ENCODE data around the gene TBX2. TPM values are rescaled to one million over a fixed set of nuclear protein-coding genes. Genes with fewer than 3 reads are reported as not detected.

TBX2 gene
- total and polyA plus RNA-seq, 2 of the 13 experiments (the other 11 are each of a cell fraction or from before 2014, with no cell fraction given) = 2.8 to 15.3 TPM

GRCh38 chr17:61411261-61412142 is 11.9 kb downstream of the TBX2 start:
- in situ Hi-C loops (cut with HindIII; ENCODE audit: extremely low pct_ligation_motif_present, low pct_unique_long_range_greater_than_20kb) (loop anchor here (5.0 to 10.0 kb wide), 2 partner anchors 171 to 423 kb away; no protein-coding TSS in a partner anchor), intact Hi-C loops (cut with micrococcal nuclease; ENCODE audit: unreplicated experiment) (loop anchor here (1.0 to 5.0 kb wide), 5 partner anchors 140 to 426 kb away; no protein-coding TSS in a partner anchor)
- no peak for TF ChIP-seq SAFB2 (CRISPR knock-in tag; IDR thresholded peaks at IDR 0.05; ENCODE audit: borderline replicate concordance, low read depth)
- TF ChIP-seq HNRNPK (IDR thresholded peaks at IDR 0.05; ENCODE audit: low read depth, low read length, poor library complexity, severe bottlenecking) = peak; percentile 27
- TF ChIP-seq DNMT1 (CRISPR knock-in tag; IDR thresholded peaks at IDR 0.05) = 0 out of 2 replicates have a peak, but pooled peaks have one; percentile 27
- 0 out of 2 replicates have a peak, but pooled peaks have one; percentile 25 for TF ChIP-seq ATF7-NPFF (CRISPR knock-in tag; IDR thresholded peaks at IDR 0.05; ENCODE audit: low read depth)
- TF ChIP-seq KDM4B (CRISPR knock-in tag; IDR thresholded peaks at IDR 0.05) = no peak
- TF ChIP-seq, protein P1, sequence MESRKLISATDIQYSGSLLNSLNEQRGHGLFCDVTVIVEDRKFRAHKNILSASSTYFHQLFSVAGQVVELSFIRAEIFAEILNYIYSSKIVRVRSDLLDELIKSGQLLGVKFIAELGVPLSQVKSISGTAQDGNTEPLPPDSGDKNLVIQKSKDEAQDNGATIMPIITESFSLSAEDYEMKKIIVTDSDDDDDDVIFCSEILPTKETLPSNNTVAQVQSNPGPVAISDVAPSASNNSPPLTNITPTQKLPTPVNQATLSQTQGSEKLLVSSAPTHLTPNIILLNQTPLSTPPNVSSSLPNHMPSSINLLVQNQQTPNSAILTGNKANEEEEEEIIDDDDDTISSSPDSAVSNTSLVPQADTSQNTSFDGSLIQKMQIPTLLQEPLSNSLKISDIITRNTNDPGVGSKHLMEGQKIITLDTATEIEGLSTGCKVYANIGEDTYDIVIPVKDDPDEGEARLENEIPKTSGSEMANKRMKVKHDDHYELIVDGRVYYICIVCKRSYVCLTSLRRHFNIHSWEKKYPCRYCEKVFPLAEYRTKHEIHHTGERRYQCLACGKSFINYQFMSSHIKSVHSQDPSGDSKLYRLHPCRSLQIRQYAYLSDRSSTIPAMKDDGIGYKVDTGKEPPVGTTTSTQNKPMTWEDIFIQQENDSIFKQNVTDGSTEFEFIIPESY (CRISPR knock-in tag; IDR thresholded peaks at IDR 0.05) = peak; percentile 98
- 0 out of 2 replicates have a peak, but pooled peaks have one; percentile 6 for TF ChIP-seq ZNF225 (CRISPR knock-in tag; IDR thresholded peaks at IDR 0.05)
- no peak for TF ChIP-seq THAP11 (CRISPR knock-in tag; IDR thresholded peaks at IDR 0.05)
- TF ChIP-seq ZNF317 (CRISPR knock-in tag; IDR thresholded peaks at IDR 0.05) = no peak
- peak; percentile 63 for TF ChIP-seq HOXA3 (CRISPR knock-in tag; IDR thresholded peaks at IDR 0.05)
- no peak for TF ChIP-seq CTCF (CRISPR knock-in tag; IDR thresholded peaks at IDR 0.05)
- Histone ChIP-seq H3K9ac (ENCODE audit: insufficient read depth, low read depth, low read length) (peak overlapping the region; percentile 73), H3K27me3 (ENCODE audit: control insufficient read depth in 1 of 2, insufficient read depth in 2 of 2, low read length in 2 of 2) (no peaks in the 10 kb centered on the region), H3K4me2 (ENCODE audit: low read depth, low read length) (peak overlapping the region; percentile 91), H3K4me3 (replicated peaks in 1 of 3; ENCODE audit: insufficient read depth in 1 of 3, low read depth in 2 of 3, low read length in 3 of 3) (peak overlapping the region in 2 of 3 experiments; percentile 77 to 86; a peak in 3 of 6 replicates), H3K79me2 (ENCODE audit: insufficient read depth, low read length) (no peaks in the 10 kb centered on the region), H3K9me3 (ENCODE audit: low read length) (no peaks in the 10 kb centered on the region), H3K27ac (ENCODE audit: extremely low read length, insufficient read depth, low read length) (no peak overlapping the region), H4K20me1 (ENCODE audit: insufficient read depth, low read length) (no peaks in the 10 kb centered on the region), H2AFZ (ENCODE audit: low read length) (no peak overlapping the region), H3K36me3 (replicated peaks in 1 of 2; ENCODE audit: control insufficient read depth in 1 of 2, insufficient read depth in 2 of 2, low read length in 2 of 2) (no peaks in the 10 kb centered on the region), H3K4me1 (ENCODE audit: insufficient read depth, low read length) (peaks cover 68% of the 10 kb centered on the region)
- no peak for FAIRE-seq
- POLR2A ChIA-PET = interaction anchor here (1.2 to 3.7 kb wide), 9 partner anchors 12 to 307 kb away, joined by 3 to 34 read pairs (median 11); partner anchors contain the start of gene TBX2
- no peak for ATAC-seq
- CTCF ChIA-PET (ENCODE audit: low intra/inter-chr PET ratio, low total read pairs) = interaction anchor here (1.2 to 2.9 kb wide), 6 partner anchors 11 to 425 kb away, joined by 3 to 52 read pairs (median 17); no protein-coding TSS in a partner anchor
- no peak for DNase-seq (ENCODE audit: low spot score)
- no TSS peak for BruUV-seq (replicated peaks)
- WGBS (ENCODE audit: low lambda C conversion rate) = 96% methylated on average over 75 of the region's 75 CpGs
